Thoracic aorta (tissue), 2 donors: Measurements from ENCODE around the gene DTX2. TPM values are rescaled to one million over a fixed set of nuclear protein-coding genes. Genes with fewer than 3 reads are reported as not detected.
"Not testable (repeated sequence)": the region's sequence is repeated elsewhere in the genome, so short reads cannot be mapped to it uniquely, and the experiment has no call there.

Experiments
- ATAC-seq: fragments of 150-250 bp; one replicate; pipeline ENCODE4 v1.8.0; 2017; ENCODE audit warnings: low read depth; ENCODE audit not compliant: insufficient number of reproducible peaks, low FRiP score
- DNase-seq: peaks from one replicate; pipeline ENCODE4 v3.0.0-alpha.2; 2020; ENCODE audit warnings: low spot score
- H3K27ac ChIP-seq, 2 donors: fragments of 200-600 bp; sonication (generic); 1 replicate in 1 of 2; 2 replicates in 1 of 2; pipeline ENCODE4 v1.5.1; 2016; ENCODE audit warnings: mild to moderate bottlenecking in 2 of 2, moderate library complexity in 2 of 2
- H3K27me3 ChIP-seq: fragments of 200-600 bp; sonication (generic); replicated peaks from 2 replicates; pipeline ENCODE4 v1.6.0; 2016; ENCODE audit warnings: mild to moderate bottlenecking; ENCODE audit not compliant: insufficient read depth
- H3K36me3 ChIP-seq: fragments of 200-600 bp; sonication (generic); one replicate; pipeline ENCODE4 v1.5.1; 2016
- H3K4me1 ChIP-seq, 2 donors: fragments of 200-600 bp; sonication (generic); 1 replicate in 1 of 2; 2 replicates in 1 of 2; pipeline versions ENCODE4 v1.5.1 to v1.6.0; 2016; ENCODE audit warnings: low read depth in 2 of 2, mild to moderate bottlenecking in 1 of 2; ENCODE audit not compliant: control insufficient read depth in 1 of 2
- H3K4me3 ChIP-seq: fragments of 200-600 bp; sonication (generic); 2 replicates; pipeline ENCODE4 v1.5.1; 2016; ENCODE audit warnings: mild to moderate bottlenecking
- H3K9me3 ChIP-seq: fragments of 200-600 bp; sonication (generic); 2 replicates; pipeline ENCODE4 v1.5.1; 2016
- total RNA-seq, 2 donors: library from RNA; depleted of rRNA; stranded (reverse); fragments of >200 nt; gene quantifications; one replicate each; pipeline versions ENCODE4 v1.1.0 to v1.2.3, GENCODE V29; 2016

Gene DTX2
- total RNA-seq, 2 donors from 2014 or later, result 19.1 to 21.3 TPM

GRCh38 chr7:76443846-76444245, 17.7 kb upstream of the DTX2 start:
- H3K4me1 ChIP-seq, H3K9me3 ChIP-seq, DNase-seq, H3K36me3 ChIP-seq, H3K27me3 ChIP-seq, ATAC-seq, H3K4me3 ChIP-seq, H3K27ac ChIP-seq: not testable (repeated sequence)

GRCh38 chr7:76445577-76446008, 15.9 kb upstream of the DTX2 start:
- not testable (repeated sequence) for H3K36me3 ChIP-seq, H3K9me3 ChIP-seq, H3K4me1 ChIP-seq, DNase-seq, H3K27me3 ChIP-seq
- H3K27ac ChIP-seq, result peak overlapping the region in 1 of 2 donors; percentile 23
- H3K4me3 ChIP-seq, result peak overlapping the region; percentile 16
- ATAC-seq, result peak; percentile 75

- H3K27me3 ChIP-seq, H3K27ac ChIP-seq, H3K4me3 ChIP-seq, H3K36me3 ChIP-seq, H3K4me1 ChIP-seq, H3K9me3 ChIP-seq, ATAC-seq, DNase-seq: not testable (repeated sequence)
These were observed 4.5 kb upstream of the DTX2 start for GRCh38 chr7:76457017-76457416.

- H3K27me3 ChIP-seq, DNase-seq, H3K4me3 ChIP-seq, H3K9me3 ChIP-seq, H3K36me3 ChIP-seq, H3K27ac ChIP-seq, ATAC-seq, H3K4me1 ChIP-seq: not testable (repeated sequence)
These were observed 3.0 kb upstream of the DTX2 start for GRCh38 chr7:76458504-76458903.

GRCh38 chr7:76460767-76461166, 742 bp upstream of the DTX2 start:
- not testable (repeated sequence) for ATAC-seq, H3K36me3 ChIP-seq, H3K4me3 ChIP-seq, H3K27me3 ChIP-seq, H3K27ac ChIP-seq, H3K4me1 ChIP-seq, H3K9me3 ChIP-seq, DNase-seq

GRCh38 chr7:76462271-76462882, 868 bp downstream of the DTX2 start:
- H3K4me1 ChIP-seq, H3K36me3 ChIP-seq, H3K27ac ChIP-seq, DNase-seq, H3K9me3 ChIP-seq, H3K4me3 ChIP-seq, H3K27me3 ChIP-seq, ATAC-seq: not testable (repeated sequence)

- DNase-seq, H3K4me3 ChIP-seq, H3K27ac ChIP-seq, H3K27me3 ChIP-seq, H3K36me3 ChIP-seq, H3K9me3 ChIP-seq, H3K4me1 ChIP-seq, ATAC-seq: not testable (repeated sequence)
These were observed 3.5 kb downstream of the DTX2 start for GRCh38 chr7:76464959-76465358.

GRCh38 chr7:76465950-76466349, 4.4 kb downstream of the DTX2 start:
- H3K9me3 ChIP-seq, DNase-seq, ATAC-seq, H3K4me1 ChIP-seq, H3K27ac ChIP-seq, H3K36me3 ChIP-seq, H3K4me3 ChIP-seq, H3K27me3 ChIP-seq: not testable (repeated sequence)

- H3K27me3 ChIP-seq, DNase-seq, ATAC-seq, H3K4me1 ChIP-seq, H3K27ac ChIP-seq, H3K9me3 ChIP-seq, H3K36me3 ChIP-seq, H3K4me3 ChIP-seq: not testable (repeated sequence)
These were observed 6.4 kb downstream of the DTX2 start for GRCh38 chr7:76467743-76468404.

GRCh38 chr7:76471556-76472221, 10.2 kb downstream of the DTX2 start:
- H3K36me3 ChIP-seq, H3K27ac ChIP-seq, H3K4me1 ChIP-seq, H3K9me3 ChIP-seq, DNase-seq, ATAC-seq, H3K27me3 ChIP-seq, H3K4me3 ChIP-seq: not testable (repeated sequence)

GRCh38 chr7:76473097-76473496, 11.6 kb downstream of the DTX2 start:
- not testable (repeated sequence) for H3K4me1 ChIP-seq, DNase-seq, H3K36me3 ChIP-seq, H3K27ac ChIP-seq, ATAC-seq, H3K27me3 ChIP-seq, H3K9me3 ChIP-seq, H3K4me3 ChIP-seq

GRCh38 chr7:76476280-76476679, 14.8 kb downstream of the DTX2 start:
- H3K36me3 ChIP-seq, ATAC-seq, DNase-seq, H3K27ac ChIP-seq, H3K27me3 ChIP-seq, H3K4me3 ChIP-seq, H3K4me1 ChIP-seq, H3K9me3 ChIP-seq: not testable (repeated sequence)
